Activated T-cell treated with anti-CD3 and anti-CD28 coated beads for 48 hours (primary cell): ENCODE measurements around the gene UBN1.

Experiments
- DNase-seq: peaks from one replicate; pipeline ENCODE4 v3.0.0-alpha.2; 2020; ENCODE audit warnings: low read depth

The UBN1 gene

DNA sequence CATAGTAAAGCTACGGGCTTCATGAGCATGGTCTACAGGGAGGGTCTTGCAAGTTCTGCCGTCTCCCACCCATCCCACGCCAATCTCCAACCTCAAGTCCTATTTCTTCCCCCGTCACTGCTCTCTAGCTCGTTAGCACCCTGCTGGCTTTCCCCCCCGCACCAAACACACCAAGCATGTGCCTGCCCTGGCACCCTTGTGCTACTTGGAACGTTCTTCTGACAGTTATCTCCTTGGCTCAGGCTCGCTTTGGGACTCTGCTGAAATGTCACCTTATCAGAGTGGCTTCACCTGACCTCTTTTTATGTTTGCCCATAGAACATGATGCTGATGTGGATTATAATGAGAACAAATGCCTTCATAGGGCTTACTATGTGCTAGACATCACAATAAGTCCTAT, 22.1 kb upstream of the UBN1 start:
- no peak for DNase-seq

DNA sequence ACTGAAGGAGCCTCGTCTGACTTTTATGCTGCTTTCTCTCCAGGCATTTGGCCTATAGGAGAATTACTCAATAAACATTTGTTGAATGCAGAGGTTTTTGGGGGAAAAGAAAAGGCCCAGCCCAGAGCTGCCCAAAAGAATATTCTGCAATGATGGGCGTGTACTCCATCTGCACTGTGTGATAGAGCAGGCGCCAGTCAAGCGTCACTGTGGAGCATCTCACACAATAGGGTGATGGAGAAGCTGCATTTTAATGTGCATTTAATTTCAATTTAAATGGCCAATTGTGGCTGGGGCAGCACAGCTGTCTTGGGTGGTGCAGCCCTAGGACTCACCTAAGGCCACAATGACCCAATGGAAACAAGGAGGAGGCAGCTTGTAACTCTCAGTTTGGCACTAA, 20.8 kb upstream of the UBN1 start:
- no peak for DNase-seq

DNA sequence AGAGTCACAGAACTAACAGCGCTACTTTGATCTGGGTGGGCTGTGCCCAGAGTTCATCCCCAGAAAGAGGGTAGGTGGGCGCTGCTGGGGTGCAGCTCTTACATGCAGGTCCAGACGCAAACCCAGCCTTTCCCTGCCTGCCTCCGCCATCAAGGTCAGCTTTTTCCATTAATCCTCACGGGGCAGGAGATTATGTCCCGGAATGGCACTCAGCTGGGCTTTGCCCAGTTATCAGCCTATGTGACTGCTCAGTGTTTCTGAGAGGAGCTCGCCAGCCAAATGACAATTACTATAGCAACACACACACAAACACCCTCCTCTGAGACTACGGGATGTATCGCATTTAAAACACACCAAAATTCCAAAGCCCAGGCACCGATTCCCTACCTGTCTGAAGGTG, 20.3 kb upstream of the UBN1 start:
- DNase-seq = no peak

DNA sequence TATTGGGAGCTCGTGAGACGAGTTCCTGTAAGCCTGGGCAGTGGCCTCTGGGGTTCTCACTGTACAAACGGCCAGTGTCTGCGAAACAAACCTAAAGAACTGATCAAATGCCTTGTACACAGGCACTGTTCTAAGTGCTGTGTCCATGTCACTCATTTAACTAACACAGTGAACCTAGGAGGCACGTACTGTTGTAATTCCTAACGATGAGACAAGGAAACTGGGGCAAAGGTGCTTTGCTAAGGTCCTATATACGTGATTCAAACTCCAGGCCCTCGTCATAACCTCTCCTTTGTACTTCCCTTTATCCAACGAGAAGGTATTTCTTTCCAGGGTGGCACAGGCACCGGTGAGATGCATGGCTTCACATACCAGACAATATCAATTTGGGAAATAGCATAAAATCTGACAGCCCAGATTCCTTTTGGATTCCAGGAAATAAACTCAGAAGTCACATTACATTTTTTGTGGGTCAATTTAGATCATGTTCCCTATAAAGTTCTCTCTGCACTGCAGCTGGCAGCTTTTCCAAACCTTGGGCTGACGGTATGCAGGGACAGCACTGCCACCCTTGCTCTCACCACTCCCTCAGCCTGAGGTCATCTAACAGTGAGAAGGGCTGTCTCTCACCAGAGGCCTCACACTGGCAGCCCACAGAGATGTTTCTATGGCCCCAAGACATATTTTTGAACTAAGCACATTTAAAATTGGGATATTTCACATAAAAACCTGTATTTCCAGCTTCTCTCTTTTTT, 18.5 kb upstream of the UBN1 start:
- DNase-seq = no peak

DNA sequence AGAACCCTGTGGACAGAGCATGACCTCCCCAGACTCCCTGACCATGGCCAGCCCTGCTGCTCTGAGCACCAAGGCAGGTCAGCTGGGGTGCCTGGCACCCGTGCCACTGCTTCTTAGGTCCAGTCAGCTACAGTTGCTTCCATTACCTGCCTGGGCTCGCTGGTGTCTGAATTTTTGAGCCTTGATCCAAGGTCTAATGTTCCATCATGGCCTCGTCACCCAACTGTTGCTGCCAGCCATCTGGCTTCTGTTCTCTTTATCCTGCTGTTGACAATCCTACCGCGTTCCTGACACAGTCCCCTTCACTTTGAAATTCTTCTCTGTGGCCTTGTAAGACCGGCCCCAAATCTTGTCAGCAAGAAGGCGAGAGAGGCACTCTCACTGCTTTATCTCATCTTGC, 16.9 kb upstream of the UBN1 start:
- no peak for DNase-seq

DNA sequence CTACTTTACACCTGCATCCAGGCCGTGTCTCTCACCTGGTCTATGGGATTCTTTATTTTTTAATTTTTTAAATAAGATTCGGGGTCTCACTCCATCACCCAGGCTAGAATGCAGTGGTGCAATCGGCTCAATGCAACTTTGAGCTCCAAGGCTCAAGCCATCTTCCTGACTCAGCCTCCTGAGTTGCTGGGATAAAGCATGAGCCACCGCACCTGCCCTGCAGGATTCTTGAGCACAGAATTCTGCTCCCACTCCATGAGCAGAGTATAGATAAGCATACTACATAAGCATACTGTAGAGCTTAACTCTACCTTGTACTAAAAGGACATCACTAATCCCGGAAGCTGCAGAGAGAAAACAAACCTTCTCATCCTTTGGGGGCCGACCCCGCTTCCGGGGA, 15.7 kb upstream of the UBN1 start:
- no peak for DNase-seq

DNA sequence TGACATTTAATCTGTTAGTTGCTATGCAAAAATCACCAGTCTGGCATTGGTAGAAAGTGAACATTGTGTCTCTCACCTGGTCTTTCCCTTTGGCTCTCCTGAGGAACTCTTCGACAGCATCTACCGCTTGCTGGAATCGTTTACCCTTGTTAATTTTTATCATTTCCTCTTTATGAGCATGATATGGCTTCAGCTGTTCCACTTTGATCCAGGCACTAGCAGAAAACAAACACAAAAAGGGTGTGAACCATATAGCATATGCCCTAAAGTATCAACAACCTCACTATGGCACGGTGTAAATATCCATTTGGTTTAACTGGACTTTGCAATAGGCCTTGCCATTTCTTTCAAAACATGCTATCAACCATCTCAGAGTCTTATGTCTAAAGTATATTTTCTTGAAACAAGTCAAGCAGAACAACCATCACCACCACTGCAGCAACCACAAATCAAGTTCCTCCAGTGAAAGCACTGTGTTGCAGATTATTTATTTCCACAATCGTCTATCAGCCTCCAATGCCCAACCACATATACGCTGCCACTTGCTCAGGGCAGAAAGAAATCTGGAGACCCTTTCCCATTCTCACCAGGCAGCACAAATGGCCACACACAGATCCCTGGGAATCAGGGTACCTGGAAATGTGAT, 14.5 kb upstream of the UBN1 start:
- DNase-seq = no peak

DNA sequence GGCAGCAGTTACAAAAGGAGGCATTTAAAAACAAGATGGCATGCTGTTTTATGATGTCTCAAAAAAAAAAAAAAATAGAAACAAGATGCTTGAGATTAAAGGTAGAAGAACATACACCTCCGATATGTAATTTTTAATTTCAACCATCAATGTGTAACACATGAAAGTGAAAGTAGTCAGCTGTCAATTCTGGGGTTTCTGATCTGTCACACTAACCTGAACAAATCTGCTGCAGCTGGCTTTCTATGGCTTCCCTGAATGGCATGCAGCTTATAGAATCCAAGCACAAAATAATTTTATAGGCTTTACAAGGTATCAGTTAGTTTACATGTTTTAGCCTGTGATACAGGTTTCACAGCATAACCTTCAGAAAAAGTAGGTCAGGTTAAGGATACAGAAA, 13.7 kb upstream of the UBN1 start:
- no peak for DNase-seq

DNA sequence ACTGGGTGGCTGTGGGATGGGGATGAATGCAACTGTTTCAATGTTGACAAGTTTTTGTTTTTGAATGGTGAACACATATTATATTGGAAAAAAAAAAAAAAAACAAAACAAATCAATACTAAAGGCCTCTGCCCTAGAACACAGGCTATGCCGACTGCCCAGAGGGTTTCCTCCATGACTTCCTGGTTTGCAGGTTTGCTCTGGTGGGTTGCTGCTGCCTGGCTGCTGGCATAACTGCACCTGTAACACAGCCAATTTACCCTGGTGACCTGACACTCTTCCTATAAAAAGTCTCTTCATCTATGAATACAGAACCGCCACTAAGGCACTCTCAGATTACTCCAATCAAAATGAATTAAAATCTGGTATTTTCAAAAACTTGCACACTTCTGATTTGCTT, 10.6 kb upstream of the UBN1 start:
- DNase-seq = no peak

DNA sequence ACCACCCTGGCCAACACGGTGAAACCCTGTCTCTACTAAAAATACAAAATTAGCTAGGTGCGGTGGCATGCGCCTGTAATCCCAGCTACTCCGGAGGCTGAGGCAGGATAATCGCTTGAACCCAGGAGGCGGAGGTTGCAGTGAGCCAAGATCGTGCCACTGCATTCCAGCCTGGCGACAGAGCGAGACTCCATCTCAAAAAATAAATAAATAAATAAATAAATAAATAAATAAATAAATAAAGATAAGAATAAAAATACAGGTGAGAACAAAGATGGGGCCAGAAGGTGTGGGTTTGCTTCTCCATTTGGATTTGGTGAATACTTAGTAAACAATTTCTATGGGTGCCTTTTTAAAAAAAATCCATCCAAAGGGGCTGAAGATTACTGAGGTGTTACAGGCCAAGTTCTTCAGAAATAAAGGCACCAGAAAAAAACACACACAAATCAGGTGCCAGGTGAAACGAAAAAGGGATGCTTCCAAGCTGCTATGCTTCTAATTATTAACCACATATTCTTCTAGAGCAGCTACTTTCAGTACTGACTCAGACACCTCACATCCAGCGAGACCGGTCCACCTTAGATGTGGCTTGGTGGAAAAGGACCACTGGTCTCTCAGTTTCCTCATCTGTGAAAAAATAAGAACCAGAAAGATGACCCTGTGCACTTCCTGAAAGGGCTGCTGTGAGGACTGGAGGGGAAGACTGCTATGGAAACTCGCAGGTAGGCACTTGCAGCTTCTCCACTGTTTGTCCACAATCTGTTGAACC, 9.4 kb upstream of the UBN1 start:
- DNase-seq = no peak

DNA sequence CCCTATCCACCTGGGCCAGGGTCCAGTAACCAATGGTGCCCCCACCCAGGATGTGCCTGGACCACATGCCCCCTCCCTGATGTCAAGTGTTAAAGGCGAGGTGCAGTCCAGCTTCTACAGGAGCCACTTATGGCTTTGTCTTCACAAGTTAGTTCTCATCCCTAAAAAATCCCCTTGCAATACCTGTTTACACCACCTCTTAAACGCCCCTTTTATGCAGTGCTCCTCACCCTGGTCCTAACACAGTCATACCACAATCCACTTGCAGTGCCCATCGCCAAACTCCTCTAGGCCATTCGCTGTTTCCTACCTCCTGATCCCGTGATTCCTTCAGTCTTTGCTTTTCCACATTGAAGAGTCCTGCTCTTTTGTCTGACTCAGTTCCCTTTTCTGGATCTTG, 7.3 kb upstream of the UBN1 start:
- no peak for DNase-seq

DNA sequence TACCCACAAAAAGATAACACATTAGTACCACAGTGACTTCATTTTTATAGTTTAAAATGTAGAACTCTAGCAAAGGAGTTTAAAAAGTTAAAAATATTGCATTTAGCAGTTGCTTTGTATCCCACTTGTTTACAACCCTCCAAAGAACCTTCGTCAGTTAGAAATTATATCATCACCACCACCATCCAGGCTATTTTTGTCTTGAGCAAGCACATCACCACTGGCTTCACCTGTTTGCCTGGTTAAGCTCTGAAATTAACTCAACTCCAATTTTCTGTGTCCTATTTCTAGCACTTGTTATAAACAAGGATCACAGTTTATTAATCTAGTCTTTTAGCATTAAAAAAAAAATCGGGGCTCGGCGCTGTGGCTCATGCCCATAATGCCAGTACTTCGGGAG, 6.3 kb upstream of the UBN1 start:
- no peak for DNase-seq

DNA sequence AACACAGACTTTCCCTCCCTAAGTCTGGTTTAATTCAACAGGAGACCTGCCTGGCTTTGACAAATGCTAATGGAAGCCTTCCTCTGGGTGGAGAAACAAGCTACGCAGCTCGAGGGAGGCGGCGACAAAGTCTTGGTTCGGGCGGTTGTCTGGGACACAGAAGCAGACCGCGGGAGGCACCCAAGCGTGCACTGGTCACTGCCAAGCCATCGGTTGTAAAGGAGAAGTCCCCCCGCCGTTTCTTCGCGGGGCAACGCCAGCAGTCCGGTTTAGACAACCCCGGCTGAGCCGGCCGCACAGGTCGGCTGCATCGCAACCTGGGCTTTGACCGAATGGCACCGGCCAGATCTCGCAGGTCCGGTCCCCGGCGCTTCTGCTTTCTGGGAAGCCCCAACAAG, 779 bp upstream of the UBN1 start:
- peak; percentile 11 for DNase-seq

DNA sequence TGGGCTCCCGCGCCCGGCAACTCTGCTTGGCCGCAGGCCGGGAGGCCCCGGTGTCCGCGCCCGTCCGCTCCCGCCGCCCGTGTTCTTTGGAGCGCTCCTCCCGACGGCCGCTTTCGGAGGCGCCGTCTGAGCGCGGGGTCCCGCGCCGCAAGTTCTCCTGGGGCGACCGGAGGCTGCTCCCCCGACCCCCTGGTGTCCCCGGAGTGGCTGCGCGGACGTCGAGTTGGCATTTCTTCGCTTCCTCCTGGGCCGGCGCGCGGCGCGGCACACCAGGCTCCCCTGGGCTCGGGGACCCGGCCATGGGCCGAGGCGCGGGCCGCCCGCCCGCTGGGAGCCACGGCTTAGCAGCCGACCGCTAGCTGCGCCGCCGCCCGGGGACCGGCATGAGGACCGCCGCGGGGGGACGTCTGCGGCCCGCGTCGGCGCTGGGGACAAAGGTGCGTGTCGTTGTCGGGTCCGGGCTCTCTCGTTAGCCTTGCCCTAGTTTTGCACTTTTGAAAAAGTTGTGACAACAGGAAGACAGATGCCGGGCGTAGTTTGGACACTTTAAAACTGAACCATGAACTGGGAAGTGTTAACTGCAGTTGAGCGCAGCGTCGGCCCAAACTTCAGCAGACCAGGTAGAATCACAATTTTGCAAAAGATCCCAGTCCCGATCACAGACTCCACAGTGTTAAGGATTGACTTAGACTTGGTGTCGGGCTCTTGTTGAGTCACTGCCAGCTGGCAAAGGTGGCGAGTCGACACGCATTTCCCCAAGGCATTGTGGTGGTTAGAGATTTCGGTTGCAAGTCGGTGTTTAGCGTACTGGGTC, 700 bp downstream of the UBN1 start:
- peak; percentile 21 for DNase-seq

DNA sequence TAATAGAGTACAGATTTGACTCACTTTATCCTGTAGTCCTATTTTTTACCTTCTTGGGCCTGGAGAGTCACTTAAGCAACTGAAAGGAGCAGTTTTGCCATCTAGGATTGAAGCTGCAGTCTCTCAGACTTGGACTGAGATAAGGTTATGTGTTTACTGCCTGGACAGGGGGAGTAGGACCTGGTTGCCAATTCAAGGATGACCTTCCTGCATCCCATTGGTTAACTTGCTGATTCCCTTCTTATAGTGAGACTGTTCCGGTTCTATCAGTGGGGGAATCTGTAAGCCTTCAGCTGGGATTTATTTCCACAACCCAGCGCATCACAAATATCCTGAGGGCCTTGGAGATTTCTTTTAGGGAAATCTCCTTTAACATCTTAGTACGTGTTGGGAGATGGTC, 2.9 kb downstream of the UBN1 start:
- no peak for DNase-seq

DNA sequence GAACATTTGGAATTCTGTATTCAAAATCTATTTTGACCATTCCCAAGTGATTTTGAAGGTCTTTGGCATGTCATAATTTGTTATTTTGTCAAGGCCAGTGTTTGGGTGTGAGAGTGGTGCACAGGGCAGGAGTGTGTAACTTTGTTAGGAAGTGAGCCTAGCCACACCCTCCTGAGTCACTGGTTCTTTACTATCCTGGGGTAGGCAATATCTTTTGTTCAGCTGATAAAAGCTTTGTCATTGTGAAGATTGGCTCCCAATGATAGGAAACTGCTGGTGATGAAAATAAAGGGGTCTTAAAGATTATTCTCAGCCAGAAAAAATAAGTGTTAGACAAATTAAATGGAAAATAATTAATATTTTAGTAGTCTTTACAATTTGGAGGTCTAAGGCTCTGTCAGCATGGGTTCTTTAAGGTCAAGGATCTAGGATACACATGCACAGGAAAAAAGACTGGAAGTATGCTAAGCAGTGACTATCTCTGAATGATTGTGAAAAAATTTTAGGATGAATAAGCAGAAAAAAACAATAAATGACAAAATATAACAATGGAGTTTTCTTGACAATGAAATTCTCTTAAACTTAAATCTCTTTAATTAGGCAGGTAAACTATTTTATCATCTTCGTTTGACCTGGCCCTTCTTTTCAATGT, 5.1 kb downstream of the UBN1 start:
- no peak for DNase-seq

DNA sequence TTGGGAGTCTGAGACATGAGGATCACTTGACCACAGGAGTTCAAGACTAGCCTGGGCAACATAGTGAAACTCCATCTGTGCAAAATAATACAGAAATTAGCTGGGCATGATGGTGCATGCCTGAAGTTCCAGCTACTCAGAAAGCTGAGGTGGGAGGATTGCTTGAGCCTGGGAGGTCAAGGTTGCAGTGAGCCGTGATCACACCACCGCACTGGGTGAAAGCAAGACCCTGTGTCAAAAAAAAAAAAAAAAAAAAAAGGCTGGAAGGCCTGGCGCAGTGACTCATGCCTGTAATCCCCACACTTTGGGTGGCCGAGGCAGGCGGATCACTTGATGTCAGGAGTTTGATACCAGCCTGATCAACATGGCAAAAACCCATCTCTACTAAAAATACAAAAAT, 8.1 kb downstream of the UBN1 start:
- DNase-seq = no peak

DNA sequence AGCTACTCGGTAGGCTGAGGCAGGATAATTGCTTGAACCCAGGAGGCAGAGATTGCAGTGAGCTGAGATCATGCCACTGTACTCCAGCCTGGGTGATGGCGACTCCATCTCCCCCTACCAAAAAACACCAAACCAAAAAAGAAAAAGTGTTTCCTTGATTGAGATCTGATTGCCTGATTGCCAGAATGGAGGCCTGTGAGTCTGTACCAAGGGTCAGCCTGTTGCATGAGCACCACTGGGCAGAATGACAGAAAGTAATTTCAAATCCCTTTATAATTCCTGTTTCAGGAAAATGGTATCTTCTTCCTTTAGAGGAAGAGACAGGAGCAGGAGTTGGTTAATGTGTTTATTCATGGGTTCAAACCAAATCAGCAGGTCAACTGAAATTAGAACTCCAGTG, 8.5 kb downstream of the UBN1 start:
- DNase-seq = no peak

DNA sequence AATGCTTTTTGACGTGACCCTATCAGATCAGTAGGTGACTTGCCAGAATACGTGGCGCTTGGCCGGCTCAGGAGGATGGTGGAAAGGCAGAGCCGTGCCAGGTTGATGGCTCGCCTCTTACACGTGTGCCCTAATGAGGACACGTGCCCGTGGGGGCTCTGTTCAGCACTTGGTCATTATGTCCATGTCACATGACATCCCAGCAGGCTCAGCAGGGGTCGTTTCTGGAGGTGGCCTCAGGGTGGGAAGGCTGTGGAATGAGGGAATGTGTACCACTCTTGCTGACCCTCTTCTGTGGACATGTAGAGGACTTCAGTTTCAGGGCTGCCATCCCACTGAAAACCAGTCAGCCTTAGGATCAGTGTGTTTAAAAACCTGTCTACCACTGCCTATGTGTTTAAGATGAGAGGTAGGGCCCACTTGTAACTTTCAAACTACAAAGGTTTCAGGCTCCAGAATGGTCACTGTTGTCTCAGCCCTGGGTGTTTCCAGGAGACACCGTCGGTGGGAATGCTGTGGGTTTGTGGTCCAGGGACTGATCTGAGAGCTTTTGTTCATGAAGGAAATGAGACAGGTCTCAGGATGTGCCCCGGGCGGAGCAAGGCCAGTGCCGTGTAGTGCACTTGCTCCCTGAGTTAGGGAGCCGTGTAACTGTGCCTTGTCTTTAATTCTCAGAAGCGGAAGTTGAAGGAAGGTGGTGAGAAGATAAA, 12.1 kb downstream of the UBN1 start:
- DNase-seq = no peak

DNA sequence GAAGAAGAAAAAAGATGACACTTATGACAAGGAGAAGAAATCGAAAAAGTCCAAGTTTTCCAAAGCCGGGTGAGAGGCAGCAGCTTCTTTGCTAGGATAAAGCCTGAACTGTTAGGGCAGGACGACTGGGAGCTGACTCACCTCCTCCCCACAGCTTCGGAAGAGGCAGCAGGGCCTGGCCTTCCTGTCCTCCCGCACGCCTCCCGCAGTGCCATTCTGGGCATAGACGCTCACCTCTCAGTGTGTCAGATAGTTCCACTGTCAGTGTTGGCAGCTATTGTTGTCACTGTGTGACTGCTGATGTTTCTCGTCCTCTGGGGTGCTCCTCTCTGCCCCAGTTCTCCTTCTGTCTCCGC, 12.6 kb downstream of the UBN1 start:
- DNase-seq = no peak

DNA sequence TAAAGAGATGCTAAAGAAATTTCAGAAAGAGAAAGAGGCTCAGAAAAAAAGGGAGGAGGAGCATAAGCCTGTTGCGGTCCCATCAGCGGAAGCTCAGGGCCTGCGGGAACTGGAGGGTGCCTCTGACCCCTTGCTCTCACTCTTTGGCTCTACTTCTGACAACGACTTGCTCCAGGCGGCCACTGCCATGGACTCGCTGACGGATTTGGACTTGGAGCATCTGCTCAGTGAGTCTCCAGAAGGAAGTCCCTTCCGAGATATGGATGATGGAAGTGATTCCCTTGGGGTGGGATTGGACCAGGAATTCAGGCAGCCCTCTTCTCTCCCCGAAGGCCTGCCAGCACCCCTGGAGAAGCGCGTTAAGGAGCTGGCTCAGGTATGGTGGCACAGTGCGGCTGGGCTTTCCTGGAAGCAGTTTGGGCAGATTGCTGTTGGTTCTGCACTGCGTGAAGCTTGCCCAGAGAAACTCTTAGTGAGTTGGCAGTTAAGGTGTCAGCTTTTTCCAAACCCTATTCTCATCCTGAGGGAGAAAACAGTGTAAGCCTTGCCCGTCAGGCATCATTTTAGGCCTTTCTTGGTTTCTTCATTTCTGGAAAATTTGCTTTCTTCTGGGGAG, 13.6 kb downstream of the UBN1 start:
- DNase-seq = no peak
